HL-60 (cell line): ENCODE measurements around the gene COG2.

Source experiments
- DNase-seq, 2 experiments: peaks; one replicate each; pipeline ENCODE4 v3.0.0-alpha.2; 2010 to 2020; ENCODE audit warnings: low read depth in 1 of 2, low spot score in 1 of 2
- H3K27ac ChIP-seq: fragments of 250-450 bp; sonication (Bioruptor Pico); replicated peaks from 2 replicates; pipeline ENCODE4 v1.5.1; 2020; ENCODE audit warnings: mild to moderate bottlenecking, moderate library complexity
- H3K27me3 ChIP-seq: fragments of 250-450 bp; sonication (Bioruptor Pico); 2 replicates; pipeline ENCODE4 v1.5.1; 2021; ENCODE audit warnings: mild to moderate bottlenecking, moderate library complexity; ENCODE audit not compliant: insufficient read depth, poor library complexity, severe bottlenecking
- H3K4me3 ChIP-seq: replicated peaks from 2 replicates; pipeline ENCODE4 v1.5.1; 2011; ENCODE audit warnings: mild to moderate bottlenecking, control low read depth, low read length; ENCODE audit not compliant: insufficient read depth
- GABPA ChIP-seq: IDR thresholded peaks from 2 replicates; pipeline ENCODE4 v1.6.1; 2012; ENCODE audit warnings: low read depth
- POLR2AphosphoS5 ChIP-seq: IDR thresholded peaks from 2 replicates; pipeline ENCODE4 v1.6.1; 2012; ENCODE audit warnings: low read depth
- REST ChIP-seq: IDR thresholded peaks from 2 replicates; pipeline ENCODE4 v1.6.1; 2012; ENCODE audit warnings: low read depth; ENCODE audit not compliant: insufficient replicate concordance
- SPI1 ChIP-seq: IDR thresholded peaks from 2 replicates; pipeline ENCODE4 v1.6.1; 2012; ENCODE audit warnings: low read depth, mild to moderate bottlenecking, borderline replicate concordance
- TF ChIP-seq, protein P1 (sequence below): IDR thresholded peaks from one replicate; pipeline ENCODE4 v1.5.1; 2011; ENCODE audit warnings: low read length, control low read depth, inconsistent platforms; ENCODE audit not compliant: insufficient read depth

COG2 gene

DNA sequence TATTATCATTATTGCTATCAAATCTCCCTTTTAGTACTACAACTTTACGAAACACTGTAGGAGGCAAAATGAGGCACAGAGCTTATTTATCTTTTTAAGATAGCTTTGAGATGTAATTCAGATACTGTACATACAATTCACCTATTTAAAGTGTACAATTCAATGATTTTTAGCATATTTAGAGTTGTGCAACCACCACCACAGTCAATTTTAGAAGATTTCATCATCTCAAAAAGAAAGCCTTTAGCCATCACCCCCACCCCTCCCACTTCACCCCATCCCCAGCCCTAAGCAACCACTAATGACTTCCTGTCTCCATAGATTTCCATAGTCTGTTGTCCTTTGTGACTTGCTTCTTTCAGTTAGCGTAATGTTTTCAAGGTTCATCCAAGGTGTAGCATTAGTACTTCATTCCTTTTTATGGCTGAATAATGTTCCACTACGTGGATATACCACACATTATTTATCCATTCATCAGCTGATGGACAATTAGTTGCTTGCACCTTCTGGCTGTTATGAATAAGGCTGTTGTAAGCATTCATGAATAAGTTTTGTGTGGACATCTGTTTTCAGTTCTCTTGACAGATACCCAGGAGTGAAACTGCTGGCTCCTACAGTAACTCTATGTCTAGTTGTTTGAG lies 95.5 kb downstream of the COG2 start:
- TF ChIP-seq, protein P1, sequence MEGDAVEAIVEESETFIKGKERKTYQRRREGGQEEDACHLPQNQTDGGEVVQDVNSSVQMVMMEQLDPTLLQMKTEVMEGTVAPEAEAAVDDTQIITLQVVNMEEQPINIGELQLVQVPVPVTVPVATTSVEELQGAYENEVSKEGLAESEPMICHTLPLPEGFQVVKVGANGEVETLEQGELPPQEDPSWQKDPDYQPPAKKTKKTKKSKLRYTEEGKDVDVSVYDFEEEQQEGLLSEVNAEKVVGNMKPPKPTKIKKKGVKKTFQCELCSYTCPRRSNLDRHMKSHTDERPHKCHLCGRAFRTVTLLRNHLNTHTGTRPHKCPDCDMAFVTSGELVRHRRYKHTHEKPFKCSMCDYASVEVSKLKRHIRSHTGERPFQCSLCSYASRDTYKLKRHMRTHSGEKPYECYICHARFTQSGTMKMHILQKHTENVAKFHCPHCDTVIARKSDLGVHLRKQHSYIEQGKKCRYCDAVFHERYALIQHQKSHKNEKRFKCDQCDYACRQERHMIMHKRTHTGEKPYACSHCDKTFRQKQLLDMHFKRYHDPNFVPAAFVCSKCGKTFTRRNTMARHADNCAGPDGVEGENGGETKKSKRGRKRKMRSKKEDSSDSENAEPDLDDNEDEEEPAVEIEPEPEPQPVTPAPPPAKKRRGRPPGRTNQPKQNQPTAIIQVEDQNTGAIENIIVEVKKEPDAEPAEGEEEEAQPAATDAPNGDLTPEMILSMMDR, result no peak
- TF ChIP-seq REST, result no peak
- no peak for TF ChIP-seq SPI1
- no peak for TF ChIP-seq POLR2AphosphoS5
- no peak for TF ChIP-seq GABPA
- no peak for DNase-seq
- H3K27ac ChIP-seq, result no peak overlapping the region
- H3K27me3 ChIP-seq, result no peaks in the 10 kb centered on the region
- no peak overlapping the region for H3K4me3 ChIP-seq

DNA sequence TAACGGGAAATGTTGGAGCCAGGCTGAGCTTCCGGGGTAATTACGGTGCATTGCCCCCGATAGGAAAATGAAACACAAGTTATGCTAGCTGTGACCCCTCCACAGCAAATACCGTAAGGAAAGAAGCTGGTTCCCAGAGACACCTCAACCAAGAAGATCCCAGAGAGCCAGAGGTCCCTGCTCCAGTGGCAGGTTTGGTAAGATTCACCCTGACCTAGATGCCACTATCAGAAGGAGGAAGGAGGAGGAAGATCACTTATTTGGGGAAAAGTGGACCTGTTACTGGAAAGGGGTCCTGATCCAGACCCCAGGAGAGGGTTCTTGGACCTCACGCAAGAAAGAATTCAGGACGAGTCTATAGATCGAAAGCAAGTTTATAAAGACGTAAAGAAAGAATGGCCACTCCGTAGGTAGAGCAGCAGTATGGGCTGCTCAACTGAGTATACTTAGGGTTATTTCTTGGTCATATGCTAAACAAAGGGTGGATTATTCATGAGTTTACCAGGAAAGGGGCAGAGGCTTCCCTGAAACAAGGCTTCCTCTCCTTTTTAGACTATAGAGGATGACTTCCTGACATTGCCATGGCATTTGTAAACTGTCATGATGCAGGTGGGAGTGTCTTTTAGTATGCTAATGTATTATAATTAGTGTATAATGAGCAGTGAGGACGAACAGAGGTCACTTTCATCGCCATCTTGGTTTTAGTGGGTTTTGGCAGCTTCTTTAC lies 97.4 kb downstream of the COG2 start:
- Histone ChIP-seq H3K27me3 (no peaks in the 10 kb centered on the region), H3K27ac (no peak overlapping the region), H3K4me3 (no peak overlapping the region)
- no peak for DNase-seq
- no peak for TF ChIP-seq GABPA
- no peak for TF ChIP-seq REST
- TF ChIP-seq POLR2AphosphoS5, result no peak
- TF ChIP-seq SPI1, result no peak
- TF ChIP-seq, protein P1, result no peak
